Skeletal muscle satellite cell (primary cell): ENCODE measurements around the gene MYO15B. TPM values are rescaled to one million over a fixed set of nuclear protein-coding genes. Genes with fewer than 3 reads are reported as not detected.

Experiments used
- H3K27me3 ChIP-seq: 2 replicates; pipeline ENCODE4 v1.7.0; 2013; ENCODE audit warnings: low read length; ENCODE audit not compliant: control insufficient read depth, insufficient read depth
- H3K36me3 ChIP-seq: 2 replicates; pipeline ENCODE4 v1.7.0; 2013; ENCODE audit warnings: mild to moderate bottlenecking, control low read depth, low read length; ENCODE audit not compliant: insufficient read depth
- H3K4me1 ChIP-seq: 2 replicates; pipeline ENCODE4 v1.7.0; 2013; ENCODE audit warnings: low read length; ENCODE audit not compliant: control insufficient read depth, insufficient read depth
- H3K4me2 ChIP-seq: 2 replicates; pipeline ENCODE4 v1.7.0; 2013; ENCODE audit warnings: mild to moderate bottlenecking, low read length
- H3K4me3 ChIP-seq: 2 replicates; pipeline ENCODE4 v1.7.0; 2013; ENCODE audit warnings: low read length
- H3K9ac ChIP-seq: 2 replicates; pipeline ENCODE4 v1.7.0; 2013; ENCODE audit warnings: mild to moderate bottlenecking, low read depth, low read length, moderate library complexity
- H3K9me3 ChIP-seq: replicated peaks from 2 replicates; pipeline ENCODE4 v1.7.0; 2013; ENCODE audit warnings: mild to moderate bottlenecking, control low read depth, low read length
- total RNA-seq: library from RNA; depleted of rRNA; stranded (reverse); fragments of >200 nt; gene quantifications from 2 replicates; pipeline ENCODE4 v1.2.3, GENCODE V29; 2012; rRNA removed

MYO15B gene
- total RNA-seq = 0.22 and 0.51 TPM in 2 replicates

- Histone ChIP-seq H3K36me3 (no peaks in the 10 kb centered on the region), H3K9ac (peak within 1 kb of the TSS; percentile 68), H3K4me2 (peak within 1 kb of the TSS; percentile 71), H3K9me3 (no peaks in the 10 kb centered on the region), H3K27me3 (peaks cover 25% of the 10 kb centered on the region), H3K4me1 (no peaks in the 10 kb centered on the region), H3K4me3 (peak within 1 kb of the TSS; percentile 61)
These were observed at the start of gene MYO15B for GRCh38 chr17:75587675-75588595. Gene MYO15B, plus strand, starts transcription at chr17:75587800. Its CDS starts 258 bp downstream, at chr17:75588058.

- H3K27me3 ChIP-seq = peaks cover 57% of the 10 kb centered on the region
- no peak overlapping the region for H3K9ac ChIP-seq
- no peak overlapping the region for H3K4me3 ChIP-seq
- H3K4me1 ChIP-seq = no peaks in the 10 kb centered on the region
- no peaks in the 10 kb centered on the region for H3K36me3 ChIP-seq
- no peak overlapping the region for H3K4me2 ChIP-seq
- no peaks in the 10 kb centered on the region for H3K9me3 ChIP-seq
These were observed 47.5 kb upstream of the MYO15B start for GRCh38 chr17:75539967-75540729.

- H3K9me3 ChIP-seq = no peaks in the 10 kb centered on the region
- H3K4me3 ChIP-seq = no peak overlapping the region
- H3K27me3 ChIP-seq = peaks cover 60% of the 10 kb centered on the region
- no peaks in the 10 kb centered on the region for H3K4me1 ChIP-seq
- no peak overlapping the region for H3K4me2 ChIP-seq
- no peaks in the 10 kb centered on the region for H3K36me3 ChIP-seq
- H3K9ac ChIP-seq = no peak overlapping the region
These were observed 46.6 kb upstream of the MYO15B start for GRCh38 chr17:75540923-75541503.

GRCh38 chr17:75542229-75542628, 45.4 kb upstream of the MYO15B start:
- Histone ChIP-seq H3K4me3 (no peak overlapping the region), H3K9ac (no peak overlapping the region), H3K9me3 (no peaks in the 10 kb centered on the region), H3K4me2 (no peak overlapping the region), H3K4me1 (no peaks in the 10 kb centered on the region), H3K27me3 (peaks cover 63% of the 10 kb centered on the region), H3K36me3 (no peaks in the 10 kb centered on the region)

GRCh38 chr17:75542728-75543336, 44.8 kb upstream of the MYO15B start:
- Histone ChIP-seq H3K36me3 (no peaks in the 10 kb centered on the region), H3K4me2 (no peak overlapping the region), H3K9me3 (no peaks in the 10 kb centered on the region), H3K9ac (no peak overlapping the region), H3K27me3 (peaks cover 66% of the 10 kb centered on the region), H3K4me1 (no peaks in the 10 kb centered on the region), H3K4me3 (no peak overlapping the region)

- H3K9ac ChIP-seq = no peak overlapping the region
- H3K9me3 ChIP-seq = no peaks in the 10 kb centered on the region
- H3K4me1 ChIP-seq = no peaks in the 10 kb centered on the region
- no peak overlapping the region for H3K4me2 ChIP-seq
- H3K36me3 ChIP-seq = no peaks in the 10 kb centered on the region
- H3K4me3 ChIP-seq = no peak overlapping the region
- peaks cover 64% of the 10 kb centered on the region for H3K27me3 ChIP-seq
These were observed 43.4 kb upstream of the MYO15B start for GRCh38 chr17:75544250-75544649.

DNA sequence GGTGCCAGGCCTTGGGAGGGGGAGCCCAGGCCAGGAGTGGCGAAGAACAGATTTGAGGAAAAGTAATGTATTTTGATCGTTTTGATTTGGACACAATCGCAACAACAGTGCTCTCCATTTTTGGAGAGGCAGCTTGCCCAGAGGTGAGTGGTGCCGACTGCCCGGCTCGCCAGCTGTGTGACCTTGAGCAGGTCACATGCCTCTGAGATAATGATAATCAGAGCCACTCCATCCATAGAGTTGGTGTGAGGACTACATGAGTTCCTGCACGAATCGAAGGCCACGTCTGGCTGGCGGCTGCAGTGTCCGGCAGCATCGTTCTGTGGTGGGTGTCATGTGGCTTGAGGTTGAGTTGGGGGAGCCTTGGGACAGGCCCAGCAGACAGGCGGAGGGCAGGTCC, 41.4 kb upstream of the MYO15B start:
- Histone ChIP-seq H3K36me3 (no peaks in the 10 kb centered on the region), H3K4me2 (no peak overlapping the region), H3K27me3 (peaks cover 50% of the 10 kb centered on the region), H3K9ac (no peak overlapping the region), H3K4me1 (no peaks in the 10 kb centered on the region), H3K4me3 (no peak overlapping the region), H3K9me3 (no peaks in the 10 kb centered on the region)

DNA sequence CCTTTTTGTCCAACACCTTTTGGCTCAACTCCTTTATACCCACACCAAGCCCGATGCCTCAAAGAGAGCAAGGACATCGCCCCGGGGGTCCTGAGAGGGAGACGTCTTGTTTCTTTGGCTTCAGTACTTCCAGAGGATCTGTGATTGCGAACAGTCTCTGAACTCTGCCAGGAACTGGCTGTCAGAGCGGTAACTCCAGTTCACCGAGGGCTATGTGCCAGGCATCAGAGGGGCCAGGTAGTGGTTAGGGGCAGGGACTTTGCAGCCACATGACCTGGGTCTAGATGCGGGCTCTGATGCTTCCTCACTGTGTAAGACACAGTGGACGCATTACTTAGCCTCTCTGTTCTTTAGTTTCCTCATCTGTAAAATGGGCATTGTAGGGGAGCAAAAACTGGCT, 40.5 kb upstream of the MYO15B start:
- H3K4me3 ChIP-seq = no peak overlapping the region
- H3K4me1 ChIP-seq = no peaks in the 10 kb centered on the region
- no peaks in the 10 kb centered on the region for H3K9me3 ChIP-seq
- peaks cover 49% of the 10 kb centered on the region for H3K27me3 ChIP-seq
- H3K36me3 ChIP-seq = no peaks in the 10 kb centered on the region
- H3K4me2 ChIP-seq = no peak overlapping the region
- H3K9ac ChIP-seq = no peak overlapping the region

DNA sequence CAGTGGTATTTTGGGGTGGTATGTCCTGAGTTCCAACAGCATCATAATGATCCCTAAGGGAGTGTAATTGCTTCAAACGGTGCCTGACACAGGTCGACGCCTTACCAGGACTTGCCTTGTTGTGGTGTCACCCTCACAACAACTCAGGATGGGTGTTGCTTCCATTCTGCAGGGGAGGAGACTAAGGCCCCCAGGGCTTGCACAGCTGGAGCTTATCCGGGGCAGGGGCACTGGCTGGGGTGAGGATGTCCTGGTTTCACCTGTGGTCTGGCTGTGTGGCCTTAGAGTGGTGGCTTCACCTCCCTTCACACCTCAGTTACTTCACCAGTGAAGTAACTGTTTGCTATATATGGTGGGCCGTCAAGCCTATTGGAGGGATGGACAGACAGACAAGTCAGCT, 38.8 kb upstream of the MYO15B start:
- H3K27me3 ChIP-seq = peaks cover 40% of the 10 kb centered on the region
- no peak overlapping the region for H3K4me2 ChIP-seq
- H3K4me3 ChIP-seq = no peak overlapping the region
- no peaks in the 10 kb centered on the region for H3K9me3 ChIP-seq
- H3K36me3 ChIP-seq = no peaks in the 10 kb centered on the region
- no peaks in the 10 kb centered on the region for H3K4me1 ChIP-seq
- no peak overlapping the region for H3K9ac ChIP-seq

DNA sequence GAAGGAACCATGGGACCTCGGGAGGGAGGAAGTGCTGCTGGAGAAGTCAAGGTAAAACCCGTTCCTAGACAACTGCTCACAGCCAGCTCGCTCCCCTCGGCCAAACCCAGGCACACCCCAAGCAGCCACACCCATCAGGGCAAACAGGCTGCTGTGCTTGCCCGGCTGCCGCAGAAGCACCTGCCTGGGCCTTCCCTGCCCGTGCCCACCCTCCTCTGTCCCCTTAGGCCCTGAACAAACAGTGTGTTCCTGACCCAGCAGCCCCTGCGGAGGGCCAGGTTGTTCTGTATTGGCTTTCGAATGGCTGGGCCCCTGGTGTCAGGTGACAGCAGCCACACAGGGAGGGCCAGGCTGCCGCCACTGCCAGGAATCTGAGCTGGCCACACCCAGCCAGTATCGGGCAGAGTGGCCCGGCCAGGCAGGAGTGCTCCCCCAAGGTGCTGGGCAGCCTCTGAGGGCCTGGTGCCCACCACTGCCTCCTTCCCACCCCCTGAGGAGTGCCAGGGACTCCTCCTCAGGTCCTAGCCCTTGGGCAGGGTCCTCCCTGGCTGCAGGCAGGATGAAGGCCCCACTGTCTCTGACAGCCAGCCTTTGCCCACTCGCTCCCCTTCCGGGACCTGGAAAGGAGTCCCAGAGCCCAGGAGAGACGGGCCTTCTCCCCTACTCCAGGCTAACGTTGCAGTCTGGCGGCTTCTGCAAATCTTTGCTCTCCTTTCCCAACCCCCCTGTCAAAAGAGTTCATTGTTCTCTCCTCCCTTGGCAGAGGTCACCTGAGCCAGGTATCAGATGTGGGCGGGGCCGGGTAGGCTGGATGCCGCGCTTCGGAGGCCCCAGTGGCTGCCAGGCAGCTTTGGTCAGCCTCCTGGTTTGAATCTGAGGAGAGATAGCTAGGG, 38.1 kb upstream of the MYO15B start:
- Histone ChIP-seq H3K36me3 (no peaks in the 10 kb centered on the region), H3K4me3 (no peak overlapping the region), H3K9ac (no peak overlapping the region), H3K4me1 (no peaks in the 10 kb centered on the region), H3K9me3 (no peaks in the 10 kb centered on the region), H3K27me3 (peaks cover 34% of the 10 kb centered on the region), H3K4me2 (no peak overlapping the region)
